CD4-positive, alpha-beta memory T cell (primary cell): ENCODE data around the gene PDLIM4. TPM values are rescaled to one million over a fixed set of nuclear protein-coding genes. Genes with fewer than 3 reads are reported as not detected.

ENCODE experiments used
- CTCF ChIA-PET: fragments of 350-600 bp; sonication (Branson Sonifier 250); formaldehyde crosslinking; loops from one replicate; lab custom pipeline; 2021; ENCODE audit warnings: inconsistent platforms; ENCODE audit not compliant: partially characterized antibody; lab: Charles Lee
- POLR2A ChIA-PET: fragments of 350-600 bp; sonication (Branson Sonifier 250); formaldehyde crosslinking; loops from one replicate; lab custom pipeline; 2021; ENCODE audit not compliant: partially characterized antibody; lab: Charles Lee
- DNase-seq, 5 donors: peaks; one replicate each; pipeline versions ENCODE4 v3.0.0 to v3.0.0-alpha.2; 2020 to 2022; ENCODE audit warnings: mixed read lengths in 1 of 5
- H3K27ac ChIP-seq: one replicate; pipeline ENCODE4 v1.7.0; 2013; ENCODE audit warnings: low read depth, low read length
- H3K27me3 ChIP-seq: 2 replicates; pipeline ENCODE4 v1.7.0; 2013; ENCODE audit warnings: mild to moderate bottlenecking, low read length, moderate library complexity; ENCODE audit not compliant: insufficient read depth
- H3K36me3 ChIP-seq: 2 replicates; pipeline ENCODE4 v1.7.0; 2013; ENCODE audit warnings: mild to moderate bottlenecking, low read length, moderate library complexity; ENCODE audit not compliant: insufficient read depth
- H3K4me1 ChIP-seq: 2 replicates; pipeline ENCODE4 v1.7.0; 2013; ENCODE audit warnings: mild to moderate bottlenecking, low read length, moderate library complexity; ENCODE audit not compliant: insufficient read depth
- H3K4me3 ChIP-seq, 2 donors: one replicate each; pipeline ENCODE4 v1.7.0; 2013; ENCODE audit warnings: low read length in 2 of 2, mild to moderate bottlenecking in 1 of 2
- H3K9me3 ChIP-seq, 2 donors: one replicate each; pipeline ENCODE4 v1.7.0; 2013; ENCODE audit warnings: low read length in 2 of 2, control low read depth in 1 of 2; ENCODE audit not compliant: control insufficient read depth in 1 of 2
- H3K27ac Mint-ChIP-seq, 7 donors: one replicate each; pipeline ENCODE4 v1.8.0; 2020 to 2021; ENCODE audit warnings: mixed read lengths in 7 of 7, mild to moderate bottlenecking in 6 of 7, inconsistent platforms in 3 of 7, moderate library complexity in 3 of 7
- H3K27me3 Mint-ChIP-seq, 2 donors: one replicate each; pipeline ENCODE4 v1.8.0; 2020 to 2021; ENCODE audit warnings: mixed read lengths in 2 of 2
- H3K36me3 Mint-ChIP-seq, 2 donors: one replicate each; pipeline ENCODE4 v1.8.0; 2020 to 2021; ENCODE audit warnings: mixed read lengths in 2 of 2, inconsistent platforms in 1 of 2, mild to moderate bottlenecking in 1 of 2
- H3K4me1 Mint-ChIP-seq, 4 donors: one replicate each; pipeline ENCODE4 v1.8.0; 2020 to 2021; ENCODE audit warnings: mixed read lengths in 4 of 4, mild to moderate bottlenecking in 1 of 4
- H3K4me3 Mint-ChIP-seq, 8 donors: one replicate each; pipeline ENCODE4 v1.8.0; 2020 to 2021; ENCODE audit warnings: mixed read lengths in 8 of 8, mild to moderate bottlenecking in 7 of 8, moderate library complexity in 6 of 8, inconsistent platforms in 3 of 8
- H3K9me3 Mint-ChIP-seq, 8 donors: one replicate each; pipeline ENCODE4 v1.8.0; 2020 to 2021; ENCODE audit warnings: mixed read lengths in 8 of 8, mild to moderate bottlenecking in 5 of 8, inconsistent platforms in 3 of 8, moderate library complexity in 1 of 8
- intact Hi-C: fragments of 100-400 bp; cut with micrococcal nuclease; formaldehyde crosslinking; loops from one replicate; pipeline ENCODE4 v1.15.1; 2023
- polyA plus RNA-seq, 2 donors: library from polyadenylated mRNA; unstranded; fragments of 300-500 nt; fragmentation: Illumina TruSeq; gene quantifications; one replicate each; pipeline ENCODE4 v1.2.3, GENCODE V29; 2021
- total RNA-seq, 2 experiments: library from RNA; stranded (reverse); gene quantifications; one replicate each; pipeline ENCODE4 v1.2.3, GENCODE V29; 2021

Gene PDLIM4
- total and polyA plus RNA-seq, 4 experiments from 2014 or later, result not detected

DNA sequence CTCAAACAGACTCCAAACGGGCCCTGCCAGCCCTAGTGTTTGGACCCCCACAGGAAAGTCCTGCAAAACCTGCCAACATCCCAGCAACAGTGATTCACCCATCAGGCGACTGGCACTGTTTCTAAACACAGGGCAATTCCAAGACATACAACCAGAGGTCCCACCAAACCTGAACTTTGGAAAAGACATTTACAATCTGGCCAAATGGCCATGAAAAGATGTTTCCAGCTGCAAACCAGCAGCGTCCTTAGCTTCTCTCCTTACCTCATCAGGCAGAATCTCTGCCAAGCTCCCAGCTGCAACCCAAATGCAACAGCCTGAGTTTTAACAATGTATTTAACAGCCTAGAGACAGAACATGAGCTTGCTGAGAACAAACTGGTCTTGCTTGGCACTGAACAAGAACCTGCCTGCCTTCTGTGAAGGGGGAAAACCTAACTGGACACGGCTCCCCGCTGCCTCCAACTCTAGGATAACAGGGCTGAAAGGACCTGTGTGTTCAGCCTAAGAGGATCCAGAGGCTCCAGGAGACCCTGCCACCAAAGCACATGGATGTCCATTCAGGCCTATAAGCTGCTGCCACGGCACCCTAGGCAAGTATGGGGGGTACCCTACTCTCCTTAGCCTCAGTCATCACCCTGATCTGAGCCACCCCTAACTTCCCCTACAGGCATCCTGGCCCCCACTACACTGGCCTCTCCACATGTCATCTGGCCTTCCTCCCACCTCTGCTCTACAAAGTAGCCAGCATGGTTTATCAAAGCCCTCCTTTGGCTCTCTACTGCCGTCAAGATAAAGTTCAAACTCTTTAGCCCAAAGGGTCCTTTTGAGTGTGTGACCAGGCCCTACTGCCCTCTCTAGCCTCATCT, 35.5 kb upstream of the PDLIM4 start:
- Histone ChIP-seq H3K36me3 (no peaks in the 10 kb centered on the region), H3K27me3 (no peaks in the 10 kb centered on the region), H3K27ac (no peak overlapping the region), H3K9me3 (no peaks in the 10 kb centered on the region), H3K4me1 (peaks cover 2% of the 10 kb centered on the region), H3K4me3 (no peak overlapping the region)
- POLR2A ChIA-PET, result no interaction called here
- Mint-ChIP-seq H3K27me3 (peaks cover 2 to 5% of the 10 kb centered on the region in 2 donors), H3K4me1 (peaks cover 0 to 13% (median 8%) of the 10 kb centered on the region in 4 donors), H3K9me3 (no peaks in the 10 kb centered on the region), H3K36me3 (no peaks in the 10 kb centered on the region), H3K27ac (no peak overlapping the region), H3K4me3 (no peak overlapping the region)
- intact Hi-C loops, result no loop called here
- DNase-seq, result no peak
- CTCF ChIA-PET, result interaction anchor here (3.2 kb wide), 1 partner anchor 16 kb away, joined by 16 read pairs; no protein-coding TSS in a partner anchor

DNA sequence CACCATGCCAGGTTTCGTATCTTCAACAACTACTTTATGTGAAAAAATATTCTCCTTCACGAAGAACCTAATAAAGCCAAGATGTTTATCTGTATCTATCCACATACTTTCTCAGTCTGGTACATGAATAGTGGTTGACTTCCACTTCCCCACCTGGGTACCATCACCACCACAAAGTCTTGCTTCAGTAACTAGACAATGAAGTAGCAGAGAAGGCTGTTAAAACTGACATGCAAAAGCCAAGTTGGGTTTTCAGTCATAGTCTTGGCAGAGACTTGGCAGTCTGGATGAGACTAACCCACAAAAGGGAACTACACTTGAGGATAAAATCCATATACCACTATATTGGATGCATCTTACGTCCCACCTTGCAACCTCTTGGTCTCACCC, 34.9 kb upstream of the PDLIM4 start:
- intact Hi-C loops, result no loop called here
- Mint-ChIP-seq H3K9me3 (no peaks in the 10 kb centered on the region), H3K27ac (no peak overlapping the region), H3K36me3 (no peaks in the 10 kb centered on the region), H3K27me3 (peaks cover 2 to 6% of the 10 kb centered on the region in 2 donors), H3K4me1 (peaks cover 0 to 13% (median 9%) of the 10 kb centered on the region in 4 donors), H3K4me3 (no peak overlapping the region)
- H3K27me3 ChIP-seq, result no peaks in the 10 kb centered on the region
- H3K4me1 ChIP-seq, result peaks cover 4% of the 10 kb centered on the region
- DNase-seq, result no peak
- H3K4me3 ChIP-seq, result no peak overlapping the region
- ChIA-PET CTCF (interaction anchor here (3.2 kb wide), 1 partner anchor 15 kb away, joined by 16 read pairs; no protein-coding TSS in a partner anchor), POLR2A (no interaction called here)
- no peaks in the 10 kb centered on the region for H3K9me3 ChIP-seq
- no peak overlapping the region for H3K27ac ChIP-seq
- no peaks in the 10 kb centered on the region for H3K36me3 ChIP-seq

DNA sequence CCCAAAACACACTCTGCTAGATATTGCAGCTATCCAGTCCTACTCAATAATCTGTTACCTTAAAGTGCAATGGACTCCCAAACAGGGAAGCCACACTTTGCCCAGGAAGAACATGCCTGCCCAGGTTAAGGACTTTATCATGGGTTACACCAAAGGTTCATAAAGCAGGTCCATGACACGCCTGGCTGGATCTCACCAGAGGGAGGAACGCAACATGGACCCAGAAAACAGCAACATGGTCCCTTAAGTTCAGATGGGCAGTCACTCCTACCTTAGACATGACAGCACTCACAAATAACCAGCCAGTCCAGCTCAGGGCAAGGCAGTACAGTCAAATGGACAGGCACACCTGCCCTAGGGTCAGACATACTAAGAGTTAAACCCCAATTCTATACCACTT, 33.6 kb upstream of the PDLIM4 start:
- Mint-ChIP-seq H3K4me1 (peaks cover 0 to 13% (median 9%) of the 10 kb centered on the region in 4 donors), H3K36me3 (no peaks in the 10 kb centered on the region), H3K4me3 (no peak overlapping the region), H3K27me3 (peaks cover 2 to 9% of the 10 kb centered on the region in 2 donors), H3K9me3 (no peaks in the 10 kb centered on the region), H3K27ac (no peak overlapping the region)
- intact Hi-C loops, result no loop called here
- H3K27ac ChIP-seq, result no peak overlapping the region
- H3K27me3 ChIP-seq, result no peaks in the 10 kb centered on the region
- no peaks in the 10 kb centered on the region for H3K9me3 ChIP-seq
- H3K4me1 ChIP-seq, result peaks cover 4% of the 10 kb centered on the region
- H3K36me3 ChIP-seq, result no peaks in the 10 kb centered on the region
- H3K4me3 ChIP-seq, result no peak overlapping the region
- POLR2A ChIA-PET, result no interaction called here
- no peak for DNase-seq
- CTCF ChIA-PET, result interaction anchor here (1.1 to 3.2 kb wide), 2 partner anchors 12 to 14 kb away, joined by 3 to 16 read pairs; no protein-coding TSS in a partner anchor

DNA sequence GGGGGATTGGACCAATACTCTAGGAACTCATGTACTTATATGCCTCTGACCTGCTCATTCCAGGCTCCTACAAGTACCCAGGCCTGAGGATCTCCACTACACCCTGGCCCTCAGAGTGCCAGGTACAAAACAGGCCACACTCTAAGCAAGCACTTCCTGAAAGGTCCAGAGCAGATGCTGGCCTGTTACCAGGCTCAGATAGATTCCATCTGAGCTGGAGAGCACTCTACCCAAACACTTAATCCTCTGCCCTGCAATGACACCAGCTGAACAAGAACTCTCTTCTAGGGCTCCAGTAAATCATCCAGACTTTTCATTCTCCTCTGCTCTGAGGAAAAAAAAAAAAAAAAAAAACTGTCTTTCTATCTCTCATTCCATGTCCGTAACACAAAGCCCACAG, 32.8 kb upstream of the PDLIM4 start:
- Mint-ChIP-seq H3K27me3 (peaks cover 11 to 15% of the 10 kb centered on the region in 2 donors), H3K27ac (no peak overlapping the region), H3K4me3 (no peak overlapping the region), H3K4me1 (peaks cover 3 to 16% (median 10%) of the 10 kb centered on the region in 4 donors), H3K36me3 (no peaks in the 10 kb centered on the region), H3K9me3 (no peaks in the 10 kb centered on the region)
- H3K9me3 ChIP-seq, result no peaks in the 10 kb centered on the region
- DNase-seq, result no peak
- ChIA-PET CTCF (interaction anchor here (1.1 to 3.2 kb wide), 2 partner anchors 11 to 13 kb away, joined by 3 to 16 read pairs; no protein-coding TSS in a partner anchor), POLR2A (interaction anchor here (1.8 kb wide), 1 partner anchor 13 kb away, joined by 4 read pairs; no protein-coding TSS in a partner anchor)
- H3K4me1 ChIP-seq, result peaks cover 4% of the 10 kb centered on the region
- no peaks in the 10 kb centered on the region for H3K36me3 ChIP-seq
- no peak overlapping the region for H3K27ac ChIP-seq
- intact Hi-C loops, result no loop called here
- H3K27me3 ChIP-seq, result no peaks in the 10 kb centered on the region
- no peak overlapping the region for H3K4me3 ChIP-seq

DNA sequence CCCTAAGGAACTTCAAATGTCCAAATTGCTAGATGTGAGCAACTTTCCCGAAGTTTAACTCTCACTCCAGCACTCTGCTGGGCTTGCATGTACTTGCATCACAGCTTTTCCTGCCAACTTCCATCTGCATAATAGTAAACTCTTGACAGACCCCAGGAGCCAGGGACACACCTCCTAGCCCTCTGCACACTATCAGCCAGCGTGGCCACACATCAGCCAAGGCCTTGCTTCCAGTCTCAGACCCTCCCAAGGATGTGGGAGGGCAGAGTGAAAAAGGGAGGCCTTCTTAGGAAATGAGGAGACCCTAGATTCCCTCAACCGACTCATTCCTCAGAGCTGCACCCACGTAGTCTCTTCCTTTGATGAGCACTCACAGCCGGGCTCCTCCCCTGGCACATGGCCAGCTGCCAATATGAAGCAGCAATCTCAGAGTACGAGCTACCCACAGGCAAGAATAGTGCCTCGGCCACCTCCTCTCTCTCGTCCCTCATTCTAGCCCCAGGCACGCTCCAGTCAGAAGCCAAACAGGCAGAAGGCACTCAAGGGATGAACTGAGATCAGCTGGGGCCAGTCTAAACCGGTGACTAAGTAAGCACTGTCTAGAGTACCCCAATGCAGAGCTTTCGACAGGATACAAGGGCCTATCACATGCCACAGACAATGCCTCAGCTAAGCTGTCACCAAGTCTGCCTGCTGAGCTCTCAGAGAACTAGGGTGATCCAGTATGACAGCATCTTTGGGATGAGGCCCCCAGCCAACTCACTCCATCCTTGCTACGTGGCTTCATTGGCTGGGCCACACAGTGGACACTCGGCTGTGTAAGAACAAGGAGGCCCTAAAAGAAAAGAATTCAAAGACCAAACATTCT, 32.1 kb upstream of the PDLIM4 start:
- intact Hi-C loops, result no loop called here
- H3K4me1 Mint-ChIP-seq, result peaks cover 3 to 21% (median 11%) of the 10 kb centered on the region in 4 donors

DNA sequence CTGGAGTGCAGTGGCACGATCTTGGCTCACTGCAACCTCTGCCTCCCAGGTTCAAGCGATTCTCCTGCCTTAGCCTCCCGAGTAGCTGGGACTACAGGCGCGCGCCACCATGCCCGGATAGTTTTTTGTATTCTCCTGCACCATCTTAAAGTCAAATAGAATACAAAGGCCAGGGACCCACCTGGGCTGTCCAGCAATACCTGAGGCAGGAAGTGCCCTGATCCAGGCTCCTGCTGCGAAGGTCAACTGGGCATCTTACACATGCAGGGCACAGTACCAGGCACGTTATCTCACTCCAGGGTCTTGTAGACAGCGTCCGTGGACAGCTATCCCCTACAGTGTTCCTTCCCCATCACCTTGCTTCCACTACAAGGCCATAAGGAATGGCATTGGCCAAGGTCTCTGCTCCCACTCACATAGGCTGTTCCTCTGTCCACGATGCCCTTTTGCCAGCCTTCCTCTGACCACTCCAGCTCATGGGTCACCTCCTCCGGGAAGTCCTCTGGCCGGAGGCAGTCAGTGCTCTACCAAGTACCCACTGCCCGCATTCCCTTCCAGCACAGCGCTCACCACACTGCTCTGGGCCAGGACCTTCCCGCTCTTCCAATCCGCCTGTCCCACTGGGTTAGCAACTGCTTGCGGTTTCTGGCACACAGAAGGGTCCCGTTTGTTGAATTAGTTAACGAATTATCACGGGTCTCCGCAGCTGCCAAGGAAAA, 30.8 kb upstream of the PDLIM4 start:
- Histone ChIP-seq H3K27me3 (no peaks in the 10 kb centered on the region), H3K4me3 (peak overlapping the region in 1 of 2 donors; percentile 45), H3K36me3 (no peaks in the 10 kb centered on the region), H3K4me1 (peaks cover 4% of the 10 kb centered on the region), H3K9me3 (no peaks in the 10 kb centered on the region), H3K27ac (no peak overlapping the region)
- Mint-ChIP-seq H3K36me3 (no peaks in the 10 kb centered on the region), H3K27me3 (peaks cover 14 to 21% of the 10 kb centered on the region in 2 donors), H3K27ac (peak overlapping the region in 1 of 7 donors; percentile 24), H3K9me3 (no peaks in the 10 kb centered on the region), H3K4me3 (peak overlapping the region; percentile 11 to 67 (median 46)), H3K4me1 (peaks cover 5 to 28% (median 13%) of the 10 kb centered on the region in 4 donors)
- CTCF ChIA-PET, result interaction anchor here (2.0 kb wide), 1 partner anchor 12 kb away, joined by 11 read pairs; no protein-coding TSS in a partner anchor
- DNase-seq, result no peak
- intact Hi-C loops, result no loop called here
- POLR2A ChIA-PET, result interaction anchor here (1.8 kb wide), 1 partner anchor 11 kb away, joined by 4 read pairs; no protein-coding TSS in a partner anchor

More for the DNA sequence above, 32.1 kb upstream of the PDLIM4 start:
- CTCF ChIA-PET, result interaction anchor here (0.9 to 3.2 kb wide), 2 partner anchors 12 to 14 kb away, joined by 3 to 16 read pairs; no protein-coding TSS in a partner anchor
- H3K9me3 ChIP-seq, result no peaks in the 10 kb centered on the region
- POLR2A ChIA-PET, result interaction anchor here (1.8 kb wide), 1 partner anchor 12 kb away, joined by 4 read pairs; no protein-coding TSS in a partner anchor
- no peak overlapping the region for H3K27ac ChIP-seq
- DNase-seq, result peak in 3 of 5 donors; percentile 16 to 23 (median 22)
- H3K4me1 ChIP-seq, result peaks cover 4% of the 10 kb centered on the region
- Mint-ChIP-seq H3K27me3 (peaks cover 14 to 17% of the 10 kb centered on the region in 2 donors), H3K27ac (no peak overlapping the region), H3K4me3 (peak overlapping the region in 3 of 8 donors; percentile 23 to 67 (median 56)), H3K36me3 (no peaks in the 10 kb centered on the region), H3K9me3 (no peaks in the 10 kb centered on the region)
- H3K4me3 ChIP-seq, result no peak overlapping the region
- H3K36me3 ChIP-seq, result no peaks in the 10 kb centered on the region
- no peaks in the 10 kb centered on the region for H3K27me3 ChIP-seq
